HG03575 (cell line): Measurements from ENCODE around the gene RASL11A.
"Not testable (repeated sequence)": the region's sequence is repeated elsewhere in the genome, so short reads cannot be mapped to it uniquely, and the experiment has no call there.

Source experiments
- ATAC-seq: cut with Tn5 transposase; IDR thresholded peaks from one replicate; pipeline ENCODE4 v1.9.1; 2021; ENCODE audit not compliant: unreplicated experiment, insufficient number of reproducible peaks, low FRiP score; ENCODE audit errors: extremely low read depth

RASL11A gene

GRCh38 chr13:27264181-27264580, 6.4 kb upstream of the RASL11A start:
- ATAC-seq, result no peak

GRCh38 chr13:27264648-27265047, 6.0 kb upstream of the RASL11A start:
- ATAC-seq, result no peak

DNA sequence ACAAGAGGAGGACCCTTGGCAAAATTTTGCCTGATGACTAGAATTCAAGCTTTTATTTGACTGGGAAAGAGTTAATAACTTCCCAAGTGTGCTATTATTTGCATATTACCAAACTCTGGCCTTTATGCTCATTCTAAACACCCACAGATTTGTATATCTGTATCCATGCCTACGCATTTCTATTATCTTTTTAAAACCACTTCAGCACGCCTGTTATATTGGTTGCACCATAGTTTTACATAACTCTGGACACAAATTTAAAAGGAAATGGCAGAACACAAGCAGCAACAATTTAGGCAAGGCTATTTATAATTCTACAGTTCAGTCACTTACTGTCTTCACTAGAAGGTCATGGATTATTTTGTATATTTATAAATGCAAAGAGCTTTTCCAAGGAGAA, 3.7 kb upstream of the RASL11A start:
- no peak for ATAC-seq

GRCh38 chr13:27267596-27267995, 3.0 kb upstream of the RASL11A start:
- no peak for ATAC-seq

GRCh38 chr13:27269114-27269665, 1.4 kb upstream of the RASL11A start:
- no peak for ATAC-seq

- no peak for ATAC-seq
Measured at GRCh38 chr13:27271570-27272096, 1.0 kb downstream of the RASL11A start.

DNA sequence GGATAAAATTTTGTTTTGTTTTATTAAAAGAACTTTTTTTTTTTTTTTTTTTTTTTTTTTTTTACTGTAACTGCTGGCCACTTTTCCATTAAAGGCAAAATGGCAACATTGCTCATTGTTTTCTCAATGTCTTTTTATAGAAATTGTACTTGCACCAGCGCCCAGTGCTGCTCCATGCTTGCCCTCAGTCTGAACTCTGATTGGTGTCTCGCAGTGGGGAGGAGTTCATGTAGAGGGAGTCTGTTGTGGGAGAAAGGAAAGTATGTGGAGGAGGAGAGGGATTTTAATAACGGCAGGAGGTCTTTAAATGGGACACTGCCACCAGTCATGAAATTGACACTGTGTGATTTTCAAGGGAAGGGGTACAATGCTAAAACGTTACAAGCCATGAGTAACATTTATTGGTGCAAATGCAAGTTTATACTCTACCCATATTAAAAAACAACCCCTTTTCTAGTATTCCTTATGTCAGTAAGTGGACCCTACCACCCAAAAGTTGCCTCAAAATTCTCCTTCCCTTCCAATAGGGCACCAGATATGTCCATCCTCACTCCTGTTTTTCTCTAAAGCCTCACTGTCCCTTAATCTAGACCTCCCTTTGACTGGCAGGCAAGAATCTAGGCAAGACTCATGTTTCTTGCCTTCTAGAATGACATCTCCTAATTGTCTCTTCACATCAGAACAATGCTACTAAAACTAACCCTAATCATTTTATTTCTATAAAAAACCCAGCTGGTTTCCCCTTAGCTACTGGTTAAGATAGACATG, 3.2 kb downstream of the RASL11A start:
- ATAC-seq, result no peak

GRCh38 chr13:27274631-27275030, 4.0 kb downstream of the RASL11A start:
- no peak for ATAC-seq

DNA sequence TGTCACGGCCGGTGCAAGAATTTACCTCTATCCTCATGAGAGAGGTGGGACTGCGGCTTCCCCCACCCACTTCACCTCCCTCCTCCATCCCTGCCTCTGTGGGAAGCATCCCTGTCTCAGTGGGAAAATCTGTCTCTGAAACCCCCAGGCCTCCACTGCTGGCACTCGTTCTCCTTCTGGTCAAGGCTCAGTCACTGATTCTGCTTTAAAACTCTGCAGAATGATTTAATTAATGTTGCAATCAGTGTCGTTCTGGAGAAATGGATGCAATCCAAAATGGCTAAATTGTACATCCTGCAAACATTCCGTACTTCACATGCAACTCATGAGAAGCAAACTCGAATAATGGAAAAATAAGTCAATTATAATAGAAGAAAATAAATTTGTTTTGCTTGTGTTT, 5.6 kb downstream of the RASL11A start:
- ATAC-seq, result no peak

DNA sequence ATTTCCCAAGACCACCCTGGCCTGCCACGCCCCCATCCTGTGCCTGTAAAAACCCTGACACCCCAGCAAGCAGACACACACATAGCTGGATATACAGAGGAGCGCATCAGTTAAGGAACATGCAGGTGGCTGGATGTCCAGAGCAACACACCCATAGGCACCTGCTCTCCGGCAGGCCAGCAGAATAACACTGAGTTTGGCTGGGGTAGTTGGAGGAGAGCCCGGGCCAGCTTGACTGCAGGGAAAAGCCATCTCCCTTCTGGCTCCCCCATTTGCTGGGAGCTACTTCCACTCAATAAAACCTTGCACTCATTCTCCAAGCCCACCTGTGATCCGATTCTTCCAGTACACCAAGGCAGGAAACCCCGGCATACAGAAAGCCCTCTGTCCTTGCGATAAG, 8.9 kb downstream of the RASL11A start:
- no peak for ATAC-seq

DNA sequence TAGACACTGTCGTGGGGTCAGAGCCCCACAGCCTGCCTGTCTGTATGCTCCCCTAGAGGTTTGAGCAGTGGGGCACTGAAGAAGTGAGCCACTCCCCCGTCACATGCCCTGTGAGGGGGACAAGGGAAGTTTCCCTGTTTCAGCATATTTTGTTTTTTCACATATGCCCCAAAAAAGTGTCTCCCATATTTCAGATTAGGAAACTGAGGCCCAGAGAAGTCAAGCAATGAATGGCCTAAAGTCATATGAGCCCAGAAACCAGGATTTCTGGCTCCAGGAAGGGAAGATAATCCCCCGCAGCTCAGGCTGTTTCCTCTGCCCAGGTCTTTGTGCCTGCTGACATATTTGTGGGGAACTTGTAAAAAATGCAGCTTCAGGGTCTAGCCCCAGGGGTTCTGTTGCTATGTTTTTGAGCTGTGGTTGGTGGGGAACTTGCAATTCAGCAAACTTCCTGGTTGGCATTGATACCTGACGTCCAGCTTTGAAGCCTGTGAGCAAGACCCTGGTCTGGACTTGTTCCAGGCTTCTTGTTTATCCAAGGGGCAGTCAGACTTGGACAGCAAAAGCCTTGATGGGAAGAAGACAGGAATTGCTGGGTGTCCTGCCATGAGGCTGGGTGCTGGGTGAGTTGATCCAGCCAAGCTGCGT, 9.5 kb downstream of the RASL11A start:
- ATAC-seq, result no peak

- no peak for ATAC-seq
Measured at GRCh38 chr13:27280841-27281240, 10.2 kb downstream of the RASL11A start.

- no peak for ATAC-seq
Measured at GRCh38 chr13:27281420-27281819, 10.8 kb downstream of the RASL11A start.

DNA sequence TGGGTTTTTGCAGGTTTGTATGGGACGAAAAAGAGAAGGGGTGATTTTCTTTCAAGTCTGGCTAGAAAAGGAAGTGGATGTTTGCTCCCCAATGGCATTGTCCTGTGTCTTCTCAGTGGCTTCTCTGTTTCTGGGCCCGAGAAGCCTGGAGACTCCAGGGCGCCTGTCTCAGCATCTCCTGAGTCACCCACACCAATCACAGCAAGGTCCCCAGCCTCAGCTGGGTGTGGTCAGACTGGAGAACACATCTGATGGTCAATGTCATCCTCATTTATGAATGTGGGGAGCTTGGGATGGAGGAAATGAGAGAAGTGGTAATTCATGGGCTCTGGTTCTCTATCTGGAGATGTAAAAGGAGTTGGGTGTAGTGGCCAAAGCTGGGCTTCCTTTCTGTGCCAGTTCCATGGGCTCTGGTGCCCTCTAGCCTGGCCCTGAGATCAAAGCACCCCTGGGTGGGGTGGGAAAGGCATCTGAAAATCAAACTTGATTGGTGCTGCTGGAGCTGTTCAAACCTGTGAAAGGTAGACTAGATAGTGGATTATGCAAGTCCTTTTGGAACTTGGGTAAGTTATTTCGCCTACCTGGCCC, 13.4 kb downstream of the RASL11A start:
- no peak for ATAC-seq

DNA sequence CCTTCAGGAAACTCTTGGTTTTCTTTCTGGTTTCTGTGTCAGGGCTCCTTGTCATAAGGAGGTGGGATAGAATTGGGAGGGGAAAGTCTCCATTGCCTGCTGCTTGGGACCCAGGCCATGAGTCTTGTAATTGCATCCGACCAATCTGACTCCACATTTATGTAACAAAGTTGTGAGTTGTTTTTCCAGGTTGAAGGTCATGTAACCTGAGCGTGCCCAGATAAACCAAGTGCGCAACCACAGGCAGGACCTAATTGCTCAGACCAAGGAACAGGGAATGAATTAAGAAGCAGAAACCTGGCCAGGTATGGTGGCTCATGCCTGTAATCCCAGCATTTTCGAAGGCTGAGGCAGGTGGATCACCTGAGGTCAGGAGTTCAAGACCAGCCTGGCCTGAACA, 17.8 kb downstream of the RASL11A start:
- ATAC-seq, result no peak

- no peak for ATAC-seq
Measured at GRCh38 chr13:27289011-27289665, 18.5 kb downstream of the RASL11A start.

DNA sequence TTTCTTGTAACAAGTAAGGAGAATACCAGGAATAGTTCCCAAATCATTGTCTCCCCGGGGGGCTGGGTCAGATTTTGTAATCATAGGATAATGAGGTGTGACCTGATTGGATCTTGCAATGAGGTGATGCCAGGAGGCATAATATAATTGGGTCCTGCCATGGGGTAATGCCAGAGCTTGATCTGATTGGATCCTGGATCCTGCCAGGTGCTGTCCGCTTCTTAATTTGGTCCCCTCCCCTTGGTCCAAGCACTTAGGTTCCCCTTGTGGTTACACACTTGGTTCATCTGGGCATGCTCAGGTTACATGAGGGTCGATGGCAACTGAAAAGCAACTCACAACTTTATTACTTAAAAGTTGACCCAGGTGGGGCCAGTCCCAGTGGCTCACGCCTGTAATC, 20.1 kb downstream of the RASL11A start:
- no peak for ATAC-seq

GRCh38 chr13:27291967-27292366, 21.3 kb downstream of the RASL11A start:
- not testable (repeated sequence) for ATAC-seq

GRCh38 chr13:27293076-27293691, 22.6 kb downstream of the RASL11A start:
- no peak for ATAC-seq
